ENCODE data around the gene PNMA8A.

PNMA8A gene

DNA sequence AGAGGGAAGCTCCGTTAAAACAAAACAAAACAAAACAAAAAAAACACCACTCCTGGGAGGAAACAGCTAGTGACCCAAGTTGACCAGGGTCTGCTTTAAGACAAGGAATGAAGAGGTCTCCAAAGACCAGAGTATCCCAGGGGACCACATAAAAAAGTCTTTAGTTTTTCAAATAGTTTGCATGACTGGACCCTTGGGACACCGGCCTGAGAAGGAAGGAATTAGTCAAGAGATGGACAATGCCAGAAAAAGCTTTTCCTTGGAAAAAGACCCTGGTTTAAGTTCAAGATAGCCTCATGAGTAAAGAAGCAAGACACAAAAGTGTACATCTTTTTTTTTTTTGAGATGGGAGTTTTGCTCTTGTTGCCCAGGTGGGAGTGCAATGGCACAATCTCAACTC is 36.8 kb upstream of the PNMA8A start:
- no peak overlapping the region for H2AK5ac ChIP-seq (ENCODE audit: low read length)
- H3K27ac ChIP-seq (ENCODE audit: low read depth, low read length) = no peak overlapping the region
- no CpG with 5 or more reads among the region's 2 CpGs for WGBS (ENCODE audit: extremely low coverage, insufficient coverage, insufficient read length)
- no peaks in the 10 kb centered on the region for H3K79me1 ChIP-seq (ENCODE audit: low read length)
- H3K36me3 ChIP-seq (ENCODE audit: control insufficient read depth in 1 of 2, insufficient read depth in 2 of 2, low read length in 2 of 2) = no peaks in the 10 kb centered on the region
- peaks cover 2% of the 10 kb centered on the region for H3K9me3 ChIP-seq (ENCODE audit: insufficient read depth, low read depth, low read length)
- no peak overlapping the region for H3K18ac ChIP-seq (ENCODE audit: low read length)
- H2BK120ac ChIP-seq (ENCODE audit: insufficient read depth, low read length, poor library complexity) = no peak overlapping the region
- no peak overlapping the region for H4K8ac ChIP-seq (ENCODE audit: low read depth, low read length)
- no peaks in the 10 kb centered on the region for H3K79me2 ChIP-seq (ENCODE audit: control insufficient read depth, insufficient read depth, low read length, poor library complexity)
- no peak overlapping the region for H3K23ac ChIP-seq (ENCODE audit: low read length)
- no peak overlapping the region for H2AFZ ChIP-seq (ENCODE audit: insufficient read depth, low read length, poor library complexity)
- no peak overlapping the region for H3K14ac ChIP-seq (ENCODE audit: low read length)
- H3K27me3 ChIP-seq (ENCODE audit: insufficient read depth, low read length) = no peaks in the 10 kb centered on the region
- no peak overlapping the region for H3K4me3 ChIP-seq (ENCODE audit: low read depth, low read length)
- H2BK5ac ChIP-seq (ENCODE audit: low read depth, low read length, poor library complexity) = no peak overlapping the region
- H2BK12ac ChIP-seq (ENCODE audit: low read length) = no peak overlapping the region
- no peak overlapping the region for H4K91ac ChIP-seq (ENCODE audit: low read depth, low read length)
- H3K4me1 ChIP-seq (ENCODE audit: control insufficient read depth in 1 of 2, insufficient read depth in 2 of 2, low read length in 2 of 2) = peaks cover 0 to 3% of the 10 kb centered on the region in 2 experiments
- H3K9ac ChIP-seq (ENCODE audit: low read length) = no peak overlapping the region
- no peak overlapping the region for H3K4ac ChIP-seq (ENCODE audit: low read depth, low read length)
- H3K4me2 ChIP-seq (ENCODE audit: low read length) = no peak overlapping the region
- DNase-seq = no peak
- no peak overlapping the region for H4K12ac ChIP-seq (ENCODE audit: low read depth, low read length)

DNA sequence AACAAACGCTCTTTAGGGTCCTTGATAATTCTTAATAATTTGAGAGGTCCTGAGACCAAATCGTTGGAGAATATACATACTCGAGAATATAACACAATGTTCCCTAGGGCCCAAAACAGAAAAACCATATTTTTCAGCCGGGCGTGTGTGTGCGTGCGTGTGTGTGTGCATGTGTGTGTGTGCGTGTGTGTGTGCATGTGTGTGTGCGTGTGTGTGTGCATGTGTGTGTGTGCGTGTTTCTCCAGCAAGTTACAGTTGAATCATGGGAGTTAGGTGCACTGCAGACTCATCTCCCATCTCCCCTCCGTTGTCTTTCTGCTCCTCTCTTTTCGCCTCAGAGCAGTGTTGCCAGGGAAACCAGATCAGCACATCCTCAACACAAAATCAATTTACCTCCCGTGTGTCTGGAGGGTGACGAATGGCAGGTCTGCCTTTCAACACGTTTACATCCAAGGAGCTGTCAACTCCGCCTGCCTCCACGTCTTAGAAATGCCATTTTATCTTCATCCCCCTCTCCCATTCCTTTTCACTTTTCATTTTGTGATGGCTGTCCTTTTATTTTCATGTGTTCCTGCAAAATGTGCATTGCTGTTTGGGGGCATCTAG is 32.6 kb upstream of the PNMA8A start:
- Histone ChIP-seq H4K91ac (ENCODE audit: low read depth, low read length) (no peak overlapping the region), H2BK12ac (ENCODE audit: low read length) (no peak overlapping the region), H2AFZ (ENCODE audit: insufficient read depth, low read length, poor library complexity) (no peak overlapping the region), H3K4ac (ENCODE audit: low read depth, low read length) (no peak overlapping the region), H2BK120ac (ENCODE audit: insufficient read depth, low read length, poor library complexity) (no peak overlapping the region), H3K9me3 (ENCODE audit: insufficient read depth, low read depth, low read length) (no peaks in the 10 kb centered on the region), H3K4me3 (ENCODE audit: low read depth, low read length) (no peak overlapping the region), H3K9ac (ENCODE audit: low read length) (no peak overlapping the region), H2BK5ac (ENCODE audit: low read depth, low read length, poor library complexity) (no peak overlapping the region), H3K79me2 (ENCODE audit: control insufficient read depth, insufficient read depth, low read length, poor library complexity) (no peaks in the 10 kb centered on the region), H3K4me2 (ENCODE audit: low read length) (no peak overlapping the region), H4K8ac (ENCODE audit: low read depth, low read length) (no peak overlapping the region), H4K12ac (ENCODE audit: low read depth, low read length) (no peak overlapping the region), H3K4me1 (ENCODE audit: control insufficient read depth in 1 of 2, insufficient read depth in 2 of 2, low read length in 2 of 2) (peaks cover 0 to 15% of the 10 kb centered on the region in 2 experiments), H3K27me3 (ENCODE audit: insufficient read depth, low read length) (no peaks in the 10 kb centered on the region), H3K18ac (ENCODE audit: low read length) (no peak overlapping the region), H2AK5ac (ENCODE audit: low read length) (no peak overlapping the region), H3K79me1 (ENCODE audit: low read length) (no peaks in the 10 kb centered on the region), H3K36me3 (ENCODE audit: control insufficient read depth in 1 of 2, insufficient read depth in 2 of 2, low read length in 2 of 2) (no peaks in the 10 kb centered on the region), H3K14ac (ENCODE audit: low read length) (no peak overlapping the region), H3K23ac (ENCODE audit: low read length) (no peak overlapping the region), H3K27ac (ENCODE audit: low read depth, low read length) (no peak overlapping the region)
- DNase-seq = no peak
- WGBS (ENCODE audit: extremely low coverage, insufficient coverage, insufficient read length) = no CpG with 5 or more reads among the region's 17 CpGs

DNA sequence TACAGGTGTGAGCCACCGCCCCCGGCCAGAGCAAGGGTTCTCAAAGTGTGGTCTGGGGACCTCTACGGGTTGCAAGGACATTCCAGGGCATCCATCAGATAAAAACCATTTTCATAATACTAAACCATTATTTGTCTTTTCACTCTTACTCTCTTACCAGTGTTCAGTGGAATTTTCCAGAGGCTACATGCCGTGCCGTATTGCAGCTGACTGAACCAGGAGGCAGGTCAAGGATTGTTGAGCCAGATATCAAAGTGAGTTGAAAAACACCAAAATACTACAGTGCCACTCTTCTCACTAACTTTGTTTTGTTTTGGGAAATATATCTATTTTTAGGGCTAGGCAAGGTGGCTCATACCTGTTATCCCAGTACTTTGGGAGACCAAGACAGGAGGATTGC is 31.5 kb upstream of the PNMA8A start:
- no peak overlapping the region for H3K9ac ChIP-seq (ENCODE audit: low read length)
- no peak overlapping the region for H2AFZ ChIP-seq (ENCODE audit: insufficient read depth, low read length, poor library complexity)
- no peaks in the 10 kb centered on the region for H3K79me1 ChIP-seq (ENCODE audit: low read length)
- H2BK12ac ChIP-seq (ENCODE audit: low read length) = no peak overlapping the region
- WGBS (ENCODE audit: extremely low coverage, insufficient coverage, insufficient read length) = no CpG with 5 or more reads among the region's 5 CpGs
- no peak for DNase-seq
- no peaks in the 10 kb centered on the region for H3K79me2 ChIP-seq (ENCODE audit: control insufficient read depth, insufficient read depth, low read length, poor library complexity)
- no peak overlapping the region for H3K23ac ChIP-seq (ENCODE audit: low read length)
- H2BK120ac ChIP-seq (ENCODE audit: insufficient read depth, low read length, poor library complexity) = no peak overlapping the region
- no peaks in the 10 kb centered on the region for H3K27me3 ChIP-seq (ENCODE audit: insufficient read depth, low read length)
- no peak overlapping the region for H3K14ac ChIP-seq (ENCODE audit: low read length)
- H3K4me3 ChIP-seq (ENCODE audit: low read depth, low read length) = no peak overlapping the region
- H3K4me2 ChIP-seq (ENCODE audit: low read length) = no peak overlapping the region
- no peak overlapping the region for H4K91ac ChIP-seq (ENCODE audit: low read depth, low read length)
- no peak overlapping the region for H2BK5ac ChIP-seq (ENCODE audit: low read depth, low read length, poor library complexity)
- H3K4ac ChIP-seq (ENCODE audit: low read depth, low read length) = no peak overlapping the region
- H4K12ac ChIP-seq (ENCODE audit: low read depth, low read length) = no peak overlapping the region
- H3K18ac ChIP-seq (ENCODE audit: low read length) = no peak overlapping the region
- no peak overlapping the region for H2AK5ac ChIP-seq (ENCODE audit: low read length)
- H3K4me1 ChIP-seq (ENCODE audit: control insufficient read depth in 1 of 2, insufficient read depth in 2 of 2, low read length in 2 of 2) = peaks cover 0 to 15% of the 10 kb centered on the region in 2 experiments
- H3K36me3 ChIP-seq (ENCODE audit: control insufficient read depth in 1 of 2, insufficient read depth in 2 of 2, low read length in 2 of 2) = no peaks in the 10 kb centered on the region
- H4K8ac ChIP-seq (ENCODE audit: low read depth, low read length) = no peak overlapping the region
- H3K27ac ChIP-seq (ENCODE audit: low read depth, low read length) = no peak overlapping the region
- H3K9me3 ChIP-seq (ENCODE audit: insufficient read depth, low read depth, low read length) = no peaks in the 10 kb centered on the region

DNA sequence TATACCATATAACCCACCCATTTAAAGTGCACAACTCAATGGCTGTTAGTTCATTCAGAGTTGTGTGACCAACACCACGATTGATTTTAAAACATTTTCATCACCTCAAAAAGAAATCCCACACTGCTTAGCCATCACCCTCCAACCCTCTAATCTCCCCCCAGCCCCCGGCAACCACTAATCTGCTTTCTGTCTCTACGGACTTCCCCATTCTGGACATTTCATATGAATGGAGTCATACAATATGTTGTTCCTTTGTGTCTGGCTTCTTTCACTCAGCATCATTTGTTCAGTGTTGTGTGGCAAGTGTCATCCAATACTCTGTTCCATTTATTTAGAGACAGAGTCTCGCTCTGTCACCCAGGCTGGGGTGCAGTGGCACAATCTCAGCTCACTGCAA is 28.3 kb upstream of the PNMA8A start:
- Histone ChIP-seq H3K36me3 (ENCODE audit: control insufficient read depth in 1 of 2, insufficient read depth in 2 of 2, low read length in 2 of 2) (no peaks in the 10 kb centered on the region), H3K79me1 (ENCODE audit: low read length) (no peaks in the 10 kb centered on the region), H3K4me2 (ENCODE audit: low read length) (no peak overlapping the region), H2BK12ac (ENCODE audit: low read length) (no peak overlapping the region), H2BK5ac (ENCODE audit: low read depth, low read length, poor library complexity) (no peak overlapping the region), H4K91ac (ENCODE audit: low read depth, low read length) (no peak overlapping the region), H3K27me3 (ENCODE audit: insufficient read depth, low read length) (peaks cover 7% of the 10 kb centered on the region), H3K4me3 (ENCODE audit: low read depth, low read length) (no peak overlapping the region), H3K18ac (ENCODE audit: low read length) (no peak overlapping the region), H3K23ac (ENCODE audit: low read length) (no peak overlapping the region), H4K8ac (ENCODE audit: low read depth, low read length) (no peak overlapping the region), H4K12ac (ENCODE audit: low read depth, low read length) (no peak overlapping the region), H3K14ac (ENCODE audit: low read length) (no peak overlapping the region), H3K9me3 (ENCODE audit: insufficient read depth, low read depth, low read length) (peaks cover 4% of the 10 kb centered on the region), H3K27ac (ENCODE audit: low read depth, low read length) (no peak overlapping the region), H3K79me2 (ENCODE audit: control insufficient read depth, insufficient read depth, low read length, poor library complexity) (no peaks in the 10 kb centered on the region), H3K4ac (ENCODE audit: low read depth, low read length) (no peak overlapping the region), H3K9ac (ENCODE audit: low read length) (no peak overlapping the region), H2BK120ac (ENCODE audit: insufficient read depth, low read length, poor library complexity) (no peak overlapping the region), H3K4me1 (ENCODE audit: control insufficient read depth in 1 of 2, insufficient read depth in 2 of 2, low read length in 2 of 2) (peaks cover 7 to 26% of the 10 kb centered on the region in 2 experiments), H2AK5ac (ENCODE audit: low read length) (no peak overlapping the region), H2AFZ (ENCODE audit: insufficient read depth, low read length, poor library complexity) (no peak overlapping the region)
- WGBS (ENCODE audit: extremely low coverage, insufficient coverage, insufficient read length) = no CpG with 5 or more reads among the region's 4 CpGs
- no peak for DNase-seq

Measured in trophoblast cell (in vitro differentiated cells and primary cell).